Umbilical cord (tissue), 2 donors: ENCODE measurements around the gene TEX55. TPM values are rescaled to one million over a fixed set of nuclear protein-coding genes. Genes with fewer than 3 reads are reported as not detected.
"Not testable (repeated sequence)": the region's sequence is repeated elsewhere in the genome, so short reads cannot be mapped to it uniquely, and the experiment has no call there.

Source experiments
- DNase-seq: peaks from one replicate; pipeline ENCODE4 v3.0.0-alpha.2; 2015; ENCODE audit warnings: low spot score
- total RNA-seq: library from RNA; depleted of rRNA; stranded (reverse); fragments of >200 nt; gene quantifications from one replicate; pipeline ENCODE4 v1.2.3, GENCODE V29; 2014; ENCODE audit warnings: low replicate concordance; ENCODE audit not compliant: insufficient read depth

Gene TEX55
- total RNA-seq, 1 donor from 2014 or later: not detected

DNA sequence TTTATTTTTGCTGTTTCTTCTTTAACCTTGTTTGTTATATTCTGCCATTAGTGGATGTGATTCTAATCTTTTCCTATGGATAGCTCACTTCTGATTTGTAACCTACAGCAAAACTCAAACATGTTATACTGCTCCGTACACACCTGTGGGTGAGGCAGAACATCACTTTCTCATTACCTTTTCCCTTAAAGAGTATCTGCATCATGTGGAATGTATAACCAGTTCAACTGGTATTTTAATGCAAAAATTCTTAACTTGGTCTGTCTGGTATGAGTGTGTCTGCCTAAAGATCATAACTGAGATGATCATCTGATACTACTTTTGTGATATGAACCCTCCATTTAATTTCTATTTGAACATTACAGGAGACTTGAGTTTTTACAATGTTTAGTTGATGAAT is 14.4 kb downstream of the TEX55 start:
- DNase-seq: peak; percentile 62

DNA sequence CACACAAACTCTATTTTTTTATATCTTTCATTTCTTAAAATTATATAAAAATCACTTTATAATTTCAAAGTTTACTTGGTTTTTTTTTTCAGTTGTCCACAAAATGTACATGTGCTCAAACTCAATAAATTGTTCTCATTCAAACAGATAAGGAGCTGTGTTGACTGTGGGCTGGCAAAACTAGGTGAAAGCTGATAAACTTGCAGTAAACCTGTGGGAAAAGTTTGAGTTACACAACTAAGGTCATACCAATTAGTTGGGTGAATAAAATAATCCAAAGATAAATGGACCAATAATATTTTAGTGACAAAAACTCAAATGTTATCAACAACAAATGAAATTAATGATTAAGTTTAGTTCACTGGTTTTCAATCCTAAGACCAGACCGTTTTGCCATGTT is 14.8 kb downstream of the TEX55 start:
- no peak for DNase-seq

DNA sequence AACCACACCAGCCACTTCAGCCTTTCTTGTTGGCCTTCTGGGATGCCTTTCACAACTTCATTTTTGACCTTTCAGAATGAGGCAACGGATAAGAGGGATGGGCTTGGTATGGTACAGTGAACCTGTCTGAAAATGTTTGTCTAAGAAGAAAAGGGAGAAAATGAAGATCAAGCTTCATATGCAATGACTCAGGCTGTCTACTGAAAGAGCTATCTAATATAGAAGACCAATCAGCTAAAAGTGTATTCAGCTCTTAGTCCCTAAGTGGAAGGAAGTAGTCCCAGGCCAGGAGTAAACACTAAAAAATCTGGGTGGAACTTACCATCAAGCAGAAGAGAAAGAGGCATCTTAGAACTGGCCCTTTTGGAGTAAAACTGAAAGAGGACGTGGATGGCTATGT is 15.3 kb downstream of the TEX55 start:
- DNase-seq: no peak

- not testable (repeated sequence) for DNase-seq
Measured at GRCh38 chr3:119164745-119165144, 18.8 kb downstream of the TEX55 start.

GRCh38 chr3:119170821-119171220 is 24.9 kb downstream of the TEX55 start:
- DNase-seq: no peak

- no peak for DNase-seq
Measured at GRCh38 chr3:119173325-119173724, 27.4 kb downstream of the TEX55 start, which contains the start of gene UPK1B. Gene UPK1B (plus strand): TSS chr3:119173598. CDS start chr3:119186742, 13,144 bp downstream.

DNA sequence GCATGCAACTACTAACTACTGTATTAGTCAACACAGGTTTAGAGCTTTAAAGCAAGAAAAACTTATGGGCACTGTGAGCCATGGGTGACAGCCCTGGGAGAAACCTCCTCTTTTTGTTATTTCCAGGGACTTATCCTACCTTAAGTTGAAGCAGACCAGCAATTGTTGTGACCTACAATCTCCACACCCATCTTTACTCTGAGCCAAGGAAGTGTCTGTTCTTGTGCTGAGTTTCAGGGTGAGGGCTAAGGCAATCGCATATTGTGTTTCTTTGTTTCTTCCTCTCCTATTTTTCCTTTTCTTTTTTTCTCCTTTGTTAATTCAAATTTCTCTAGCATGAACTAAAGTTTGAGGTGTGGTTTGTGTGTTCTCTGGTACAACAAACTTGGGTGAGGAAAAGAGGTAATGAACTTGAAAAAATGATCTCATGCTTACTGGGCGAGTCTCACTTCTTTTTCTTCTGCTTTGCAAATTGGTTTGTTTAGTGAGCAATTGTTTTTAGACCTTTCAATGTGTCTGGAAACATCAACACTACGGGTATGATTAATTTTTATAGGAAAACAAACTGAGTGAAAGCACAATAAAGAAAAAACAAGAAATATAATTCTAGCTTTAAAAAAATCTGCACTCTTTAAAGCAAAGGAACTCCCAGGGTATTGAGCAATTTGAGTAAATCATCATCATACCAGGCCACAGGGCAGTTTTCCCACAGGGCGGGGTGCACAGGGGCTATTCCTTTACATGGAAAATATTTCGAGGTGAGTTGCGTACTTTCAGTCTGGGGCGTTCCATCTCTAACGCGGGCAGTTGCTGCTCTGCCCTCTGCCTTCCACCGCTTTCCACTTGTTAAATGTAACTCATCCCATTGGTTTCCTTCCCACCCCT is 30.1 kb downstream of the TEX55 start:
- peak; percentile 18 for DNase-seq

- no peak for DNase-seq
Measured at GRCh38 chr3:119176778-119177177, 30.8 kb downstream of the TEX55 start.

- DNase-seq: no peak
Measured at GRCh38 chr3:119177321-119177720, 31.4 kb downstream of the TEX55 start.

DNA sequence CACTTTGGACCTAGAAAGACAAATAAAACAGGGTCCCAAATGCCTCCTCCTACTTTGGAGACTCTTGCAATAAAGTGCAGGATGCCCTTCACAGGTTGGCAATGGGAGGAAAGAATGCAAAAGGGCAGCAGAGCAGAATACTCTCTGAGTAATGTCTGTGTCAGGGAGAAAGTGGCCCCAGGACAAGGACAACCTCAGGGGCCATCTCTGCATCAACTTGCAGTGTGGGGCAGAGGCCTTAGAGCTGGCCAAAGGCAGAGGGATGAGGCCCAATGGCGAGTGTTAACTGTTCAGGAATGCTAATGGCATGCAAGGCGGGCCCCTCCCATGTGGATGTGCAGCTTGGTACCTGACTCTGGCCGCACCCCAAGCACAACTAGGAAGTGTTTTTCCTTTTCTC is 35.8 kb downstream of the TEX55 start:
- no peak for DNase-seq

DNA sequence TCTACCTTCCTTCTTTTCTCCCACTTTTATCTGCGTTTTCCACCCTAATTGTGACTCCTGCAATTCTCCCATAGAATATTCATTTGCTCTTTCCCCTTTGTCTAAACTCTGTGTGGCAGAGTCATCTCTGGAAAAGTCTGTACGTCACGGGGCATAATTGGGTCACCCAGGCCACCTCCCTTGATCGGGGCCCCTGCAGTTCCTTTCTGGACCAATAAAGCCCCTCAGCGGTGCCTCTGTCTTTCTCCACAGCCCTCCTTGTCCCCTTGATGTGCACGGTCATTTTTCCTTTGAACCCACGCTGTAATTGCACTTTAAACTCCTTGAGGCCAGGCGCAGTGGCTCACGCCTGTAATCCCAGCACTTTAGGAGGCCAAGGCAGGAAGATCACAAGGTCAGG is 38.1 kb downstream of the TEX55 start:
- no peak for DNase-seq

- no peak for DNase-seq
Measured at GRCh38 chr3:119184796-119185570, 39.0 kb downstream of the TEX55 start.

- no peak for DNase-seq
Measured at GRCh38 chr3:119187266-119187665, 41.3 kb downstream of the TEX55 start.

DNA sequence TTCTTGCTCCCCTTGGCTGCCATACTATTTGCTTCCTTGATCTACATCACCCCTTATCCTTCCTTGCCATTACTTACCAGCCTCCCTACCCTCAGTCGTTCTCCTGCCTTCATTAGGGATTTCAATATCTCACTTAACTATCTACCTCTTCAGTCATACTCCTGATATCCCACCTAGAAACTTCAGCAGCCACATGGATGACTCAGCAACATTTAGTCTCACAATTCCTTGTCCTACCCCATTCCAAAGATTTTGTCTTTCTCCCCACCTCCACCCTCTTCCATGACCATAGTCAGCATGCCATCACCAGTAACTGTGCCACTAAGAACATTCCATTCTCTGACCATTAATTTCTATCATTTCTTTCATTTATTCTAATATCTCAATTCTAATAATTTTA is 45.8 kb downstream of the TEX55 start:
- DNase-seq: no peak

- no peak for DNase-seq
Measured at GRCh38 chr3:119194237-119195150, 48.5 kb downstream of the TEX55 start.

DNA sequence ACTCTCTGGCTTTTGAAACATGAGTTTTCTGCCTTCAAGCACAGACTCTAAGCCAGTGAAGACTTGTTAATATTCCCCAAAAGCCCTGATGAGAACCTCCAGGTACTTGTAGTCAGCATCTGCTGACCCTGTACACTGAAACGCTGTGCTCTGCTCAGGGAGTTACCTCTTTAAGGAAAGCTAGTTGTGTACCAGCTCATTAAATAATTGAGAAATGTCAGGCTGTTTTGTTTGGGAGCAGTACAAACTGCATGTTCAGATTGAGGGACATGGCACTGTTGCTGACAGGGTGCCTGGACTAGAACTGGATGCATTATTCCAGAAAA is 49.1 kb downstream of the TEX55 start:
- DNase-seq: peak; percentile 31

DNA sequence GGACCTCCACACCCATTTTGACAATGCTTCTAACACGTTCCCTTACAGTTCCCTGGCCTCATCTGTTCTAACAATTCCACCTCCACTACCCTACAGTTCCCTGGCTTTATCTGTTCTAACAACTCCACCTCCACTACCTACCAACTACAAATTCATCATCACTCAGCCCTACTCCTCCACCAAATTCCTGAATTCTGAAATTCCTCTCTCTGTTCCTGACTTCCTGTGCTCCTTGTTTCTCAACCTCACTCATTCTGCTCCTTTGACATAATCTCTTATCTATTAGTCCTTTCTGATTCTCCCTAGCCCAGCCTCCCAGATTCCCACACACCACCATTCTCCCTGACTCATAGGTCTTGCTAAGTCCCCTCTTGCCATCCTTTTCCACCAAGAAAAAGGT is 49.9 kb downstream of the TEX55 start:
- DNase-seq: no peak

Other genes with a start within 250 kb of the TEX55 start
- 7.7 TPM for gene IGSF11, start 111.3 kb upstream of the TEX55 start, total RNA-seq
- gene UPK1B, start 27.4 kb downstream of the TEX55 start, total RNA-seq: 52.0 TPM
- gene B4GALT4, start 94.7 kb downstream of the TEX55 start, total RNA-seq: 50.6 TPM
- gene ARHGAP31, start 148.2 kb downstream of the TEX55 start, total RNA-seq: 9.4 TPM